Ovary (tissue), 3 donors: ENCODE measurements around the gene FAM83B.

ENCODE experiments used
- CTCF ChIP-seq, 3 donors: fragments of 450-650 bp in 2 of 3; fragments of 200-600 bp in 1 of 3; IDR thresholded peaks; one replicate each; pipeline versions ENCODE4 v1.5.1 to v1.8.0; 2016 to 2022; ENCODE audit warnings: antibody characterized with exemption in 3 of 3, mild to moderate bottlenecking in 1 of 3
- POLR2A ChIP-seq: fragments of 450-650 bp; IDR thresholded peaks from one replicate; pipeline ENCODE4 v1.6.1; 2017; ENCODE audit warnings: antibody characterized with exemption, mild to moderate bottlenecking, moderate library complexity
- donor health status: DM: no; HTN: no; CAD: no.

GRCh38 chr6:54900666-54901065 is 54.1 kb downstream of the FAM83B start:
- TF ChIP-seq CTCF (IDR thresholded peaks at IDR 0.05): no peak
- TF ChIP-seq POLR2A: no peak
